Esophagus squamous epithelium (tissue), 4 donors: ENCODE results near the gene LDAH.

Source experiments
- CTCF ChIP-seq, 6 experiments: fragments of 450-650 bp in 4 of 6; fragments of 200-600 bp in 2 of 6; sonication (generic) in 2 of 6; IDR thresholded peaks; one replicate each; pipeline ENCODE4 v1.5.1; 2016 to 2019; ENCODE audit warnings: antibody characterized with exemption in 6 of 6, mild to moderate bottlenecking in 4 of 6, moderate library complexity in 4 of 6
- POLR2A ChIP-seq, 4 donors: fragments of 450-650 bp; IDR thresholded peaks; one replicate each; pipeline ENCODE4 v1.6.1; 2017; ENCODE audit warnings: antibody characterized with exemption in 4 of 4, mild to moderate bottlenecking in 4 of 4, moderate library complexity in 3 of 4

- no peak for TF ChIP-seq POLR2A (IDR thresholded peaks at IDR 0.05)
- TF ChIP-seq CTCF (IDR thresholded peaks at IDR 0.05): no peak
Measured at GRCh38 chr2:20689428-20690264, 133.3 kb downstream of the LDAH start.
